Measurements from ENCODE around the gene GTF3C5.
"Not testable (repeated sequence)": the region's sequence is repeated elsewhere in the genome, so short reads cannot be mapped to it uniquely, and the experiment has no call there.

GTF3C5 gene

GRCh38 chr9:133094351-133094750 is 63.6 kb downstream of the GTF3C5 start:
- H3K4me1 Mint-ChIP-seq (ENCODE audit: low read depth in 2 of 2); ATAC-seq (replicated peaks); DNase-seq; H3K27me3 Mint-ChIP-seq; H3K9me3 Mint-ChIP-seq; H3K4me3 Mint-ChIP-seq: not testable (repeated sequence)
- peak overlapping the region in 1 of 2 donors; percentile 23 for H3K27ac Mint-ChIP-seq
- H3K36me3 Mint-ChIP-seq (ENCODE audit: insufficient read depth): peaks cover 29% of the 10 kb centered on the region

- no peaks in the 10 kb centered on the region for H3K4me1 Mint-ChIP-seq (ENCODE audit: low read depth in 2 of 2)
- H3K27ac Mint-ChIP-seq: peak overlapping the region; percentile 23 to 54
- no peak overlapping the region for H3K4me3 Mint-ChIP-seq
- peaks cover 33% of the 10 kb centered on the region for H3K36me3 Mint-ChIP-seq (ENCODE audit: insufficient read depth)
- ATAC-seq (replicated peaks) (no peak), DNase-seq (no peak)
- peaks cover 8 to 9% of the 10 kb centered on the region in 2 donors for H3K9me3 Mint-ChIP-seq
- no peaks in the 10 kb centered on the region for H3K27me3 Mint-ChIP-seq
Observed at GRCh38 chr9:133094842-133095393, 64.1 kb downstream of the GTF3C5 start.

- Mint-ChIP-seq H3K4me1 (ENCODE audit: low read depth in 2 of 2) (peaks cover 0 to 3% of the 10 kb centered on the region in 2 donors), H3K4me3 (no peak overlapping the region), H3K36me3 (ENCODE audit: insufficient read depth) (peaks cover 63% of the 10 kb centered on the region), H3K9me3 (peaks cover 6 to 9% of the 10 kb centered on the region in 2 donors), H3K27ac (peak overlapping the region in 1 of 2 donors; percentile 55), H3K27me3 (no peaks in the 10 kb centered on the region)
- ATAC-seq (replicated peaks) (no peak), DNase-seq (no peak)
Observed at GRCh38 chr9:133098104-133098754, 67.4 kb downstream of the GTF3C5 start.

GRCh38 chr9:133098871-133099270 is 68.1 kb downstream of the GTF3C5 start:
- Mint-ChIP-seq H3K4me1 (ENCODE audit: low read depth in 2 of 2) (peaks cover 0 to 3% of the 10 kb centered on the region in 2 donors), H3K4me3 (no peak overlapping the region), H3K27ac (no peak overlapping the region), H3K9me3 (peaks cover 6 to 9% of the 10 kb centered on the region in 2 donors), H3K27me3 (no peaks in the 10 kb centered on the region), H3K36me3 (ENCODE audit: insufficient read depth) (peaks cover 69% of the 10 kb centered on the region)
- ATAC-seq (replicated peaks): no peak
- DNase-seq: no peak

GRCh38 chr9:133099726-133100505 is 69.1 kb downstream of the GTF3C5 start:
- Mint-ChIP-seq H3K9me3 (peaks cover 6 to 9% of the 10 kb centered on the region in 2 donors), H3K4me1 (ENCODE audit: low read depth in 2 of 2) (peaks cover 0 to 3% of the 10 kb centered on the region in 2 donors), H3K4me3 (no peak overlapping the region), H3K27me3 (no peaks in the 10 kb centered on the region), H3K36me3 (ENCODE audit: insufficient read depth) (peaks cover 80% of the 10 kb centered on the region), H3K27ac (peak overlapping the region in 1 of 2 donors; percentile 77)
- DNase-seq (no peak), ATAC-seq (replicated peaks) (no peak)

- no peak for ATAC-seq (replicated peaks)
- Mint-ChIP-seq H3K36me3 (ENCODE audit: insufficient read depth) (peaks cover 85% of the 10 kb centered on the region), H3K4me3 (peak overlapping the region in 1 of 2 donors; percentile 17), H3K27me3 (no peaks in the 10 kb centered on the region), H3K4me1 (ENCODE audit: low read depth in 2 of 2) (peaks cover 0 to 3% of the 10 kb centered on the region in 2 donors), H3K27ac (peak overlapping the region in 1 of 2 donors; percentile 77), H3K9me3 (peaks cover 6 to 9% of the 10 kb centered on the region in 2 donors)
- no peak for DNase-seq
Observed at GRCh38 chr9:133100506-133101355, 69.9 kb downstream of the GTF3C5 start.

- Mint-ChIP-seq H3K36me3 (ENCODE audit: insufficient read depth) (peaks cover 91% of the 10 kb centered on the region), H3K4me1 (ENCODE audit: low read depth in 2 of 2) (peaks cover 2 to 6% of the 10 kb centered on the region in 2 donors), H3K27ac (peak overlapping the region in 1 of 2 donors; percentile 65), H3K9me3 (peaks cover 0 to 1% of the 10 kb centered on the region in 2 donors), H3K27me3 (no peaks in the 10 kb centered on the region), H3K4me3 (peak overlapping the region in 1 of 2 donors; percentile 29)
- ATAC-seq (replicated peaks): no peak
- no peak for DNase-seq
Observed at GRCh38 chr9:133101356-133102189, 70.8 kb downstream of the GTF3C5 start.

- H3K27ac Mint-ChIP-seq: peak overlapping the region; percentile 79 to 96
- H3K36me3 Mint-ChIP-seq (ENCODE audit: insufficient read depth): peaks cover 93% of the 10 kb centered on the region
- DNase-seq: no peak
Observed at GRCh38 chr9:133102190-133103021, 71.6 kb downstream of the GTF3C5 start.

GRCh38 chr9:133103183-133103986 is 72.6 kb downstream of the GTF3C5 start:
- DNase-seq: peak; percentile 48 to 62 (median 53)
- peaks cover 4 to 8% of the 10 kb centered on the region in 2 donors for H3K4me1 Mint-ChIP-seq (ENCODE audit: low read depth in 2 of 2)
- peak overlapping the region; percentile 79 to 96 for H3K27ac Mint-ChIP-seq
- H3K9me3 Mint-ChIP-seq: no peaks in the 10 kb centered on the region
- peak; percentile 61 for ATAC-seq (replicated peaks)
- H3K27me3 Mint-ChIP-seq: no peaks in the 10 kb centered on the region
- peaks cover 93% of the 10 kb centered on the region for H3K36me3 Mint-ChIP-seq (ENCODE audit: insufficient read depth)
- H3K4me3 Mint-ChIP-seq: no peak overlapping the region

More at GRCh38 chr9:133102190-133103021, 71.6 kb downstream of the GTF3C5 start:
- H3K4me1 Mint-ChIP-seq (ENCODE audit: low read depth in 2 of 2): peaks cover 4 to 8% of the 10 kb centered on the region in 2 donors
- no peaks in the 10 kb centered on the region for H3K9me3 Mint-ChIP-seq
- ATAC-seq (replicated peaks): no peak
- no peaks in the 10 kb centered on the region for H3K27me3 Mint-ChIP-seq
- H3K4me3 Mint-ChIP-seq: no peak overlapping the region

GRCh38 chr9:133103987-133104505 is 73.2 kb downstream of the GTF3C5 start:
- ATAC-seq (replicated peaks): no peak
- H3K4me1 Mint-ChIP-seq (ENCODE audit: low read depth in 2 of 2): peaks cover 4 to 8% of the 10 kb centered on the region in 2 donors
- no peaks in the 10 kb centered on the region for H3K9me3 Mint-ChIP-seq
- no peak overlapping the region for H3K4me3 Mint-ChIP-seq
- H3K36me3 Mint-ChIP-seq (ENCODE audit: insufficient read depth): peaks cover 93% of the 10 kb centered on the region
- DNase-seq: no peak
- H3K27me3 Mint-ChIP-seq: no peaks in the 10 kb centered on the region
- peak overlapping the region in 1 of 2 donors; percentile 88 for H3K27ac Mint-ChIP-seq
